Hepatocyte (in vitro differentiated cells): ENCODE results near the gene SYTL5.

Experiments used
- EZH2 ChIP-seq: fragments of 200-600 bp; sonication (generic); IDR thresholded peaks from 2 replicates; pipeline ENCODE4 v1.6.1; 2016; ENCODE audit warnings: antibody characterized with exemption, mild to moderate bottlenecking, borderline replicate concordance
- EZH2phosphoT487 ChIP-seq: fragments of 200-600 bp; sonication (generic); IDR thresholded peaks from one replicate; pipeline ENCODE4 v1.6.1; 2018; ENCODE audit warnings: antibody characterized with exemption, mild to moderate bottlenecking, low read depth, moderate library complexity; ENCODE audit not compliant: unreplicated experiment, severe bottlenecking
- TF ChIP-seq, protein P1 (sequence below): fragments of 200-600 bp; sonication (generic); IDR thresholded peaks from 2 replicates; pipeline ENCODE4 v1.5.1; 2016; ENCODE audit warnings: antibody characterized with exemption, mild to moderate bottlenecking; ENCODE audit not compliant: poor library complexity

DNA sequence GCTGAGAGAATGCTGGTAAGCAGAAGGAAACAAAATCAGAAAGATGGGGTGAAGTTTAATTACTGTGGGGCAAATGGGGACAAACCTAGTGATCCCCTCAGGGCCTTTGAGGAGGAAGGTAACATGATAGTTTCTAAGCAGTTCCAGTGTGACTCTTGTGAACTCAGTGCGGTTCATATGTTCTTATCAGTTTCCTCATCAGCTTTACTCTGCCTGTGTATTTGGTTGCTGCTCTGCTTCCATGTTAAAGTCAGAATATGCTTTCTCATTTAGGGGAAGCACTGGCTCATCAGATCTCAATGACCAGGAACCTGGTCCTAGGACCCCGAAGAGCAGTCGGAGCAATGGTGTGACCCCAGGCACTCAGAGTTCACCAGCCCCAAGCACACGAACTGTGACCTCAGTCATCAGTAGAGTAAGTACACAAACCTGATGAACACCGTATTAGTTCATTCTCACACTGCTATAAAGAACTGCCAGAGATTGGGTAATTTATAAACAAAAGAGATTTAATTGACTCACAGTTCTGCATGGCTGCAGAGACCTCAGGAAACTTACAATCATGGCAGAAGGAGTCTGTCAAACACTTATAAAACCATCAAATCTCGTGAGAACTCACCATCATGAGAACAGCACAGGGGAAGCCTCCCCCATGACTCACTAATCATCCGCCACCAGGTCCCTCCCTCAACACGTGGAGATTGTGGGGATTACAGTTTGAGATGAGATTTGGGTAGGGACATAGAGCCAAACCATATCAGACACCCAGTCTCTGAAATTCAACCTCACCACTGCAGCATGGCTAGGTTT, 83.0 kb downstream of the SYTL5 start:
- TF ChIP-seq, protein P1, sequence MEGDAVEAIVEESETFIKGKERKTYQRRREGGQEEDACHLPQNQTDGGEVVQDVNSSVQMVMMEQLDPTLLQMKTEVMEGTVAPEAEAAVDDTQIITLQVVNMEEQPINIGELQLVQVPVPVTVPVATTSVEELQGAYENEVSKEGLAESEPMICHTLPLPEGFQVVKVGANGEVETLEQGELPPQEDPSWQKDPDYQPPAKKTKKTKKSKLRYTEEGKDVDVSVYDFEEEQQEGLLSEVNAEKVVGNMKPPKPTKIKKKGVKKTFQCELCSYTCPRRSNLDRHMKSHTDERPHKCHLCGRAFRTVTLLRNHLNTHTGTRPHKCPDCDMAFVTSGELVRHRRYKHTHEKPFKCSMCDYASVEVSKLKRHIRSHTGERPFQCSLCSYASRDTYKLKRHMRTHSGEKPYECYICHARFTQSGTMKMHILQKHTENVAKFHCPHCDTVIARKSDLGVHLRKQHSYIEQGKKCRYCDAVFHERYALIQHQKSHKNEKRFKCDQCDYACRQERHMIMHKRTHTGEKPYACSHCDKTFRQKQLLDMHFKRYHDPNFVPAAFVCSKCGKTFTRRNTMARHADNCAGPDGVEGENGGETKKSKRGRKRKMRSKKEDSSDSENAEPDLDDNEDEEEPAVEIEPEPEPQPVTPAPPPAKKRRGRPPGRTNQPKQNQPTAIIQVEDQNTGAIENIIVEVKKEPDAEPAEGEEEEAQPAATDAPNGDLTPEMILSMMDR: no peak
- no peak for TF ChIP-seq EZH2
- no peak for TF ChIP-seq EZH2phosphoT487
